Fibroblast of lung (primary cell): ENCODE data around the gene ALS2CL. TPM values are rescaled to one million over a fixed set of nuclear protein-coding genes. Genes with fewer than 3 reads are reported as not detected.
A peak's percentile ranks its signal among the peaks of the same experiment; 100 is the strongest.

Experiments used
- DNase-seq, 2 donors: peaks; one replicate each; pipeline versions ENCODE4 v3.0.0 to v3.0.0-alpha.2; 2010; ENCODE audit warnings: low read depth in 2 of 2
- H2AFZ ChIP-seq: 2 replicates; pipeline ENCODE4 v1.5.1; 2012; ENCODE audit warnings: low read length, control low read depth, inconsistent platforms
- H3K27ac ChIP-seq: 2 replicates; pipeline ENCODE4 v1.5.1; 2011; ENCODE audit warnings: low read length, control low read depth; ENCODE audit not compliant: insufficient read depth
- H3K27me3 ChIP-seq: 2 replicates; pipeline ENCODE4 v1.5.1; 2011; ENCODE audit warnings: mild to moderate bottlenecking, low read length; ENCODE audit not compliant: control insufficient read depth, insufficient read depth
- H3K36me3 ChIP-seq: 2 replicates; pipeline ENCODE4 v1.5.1; 2011; ENCODE audit warnings: low read length; ENCODE audit not compliant: control insufficient read depth, insufficient read depth
- H3K4me1 ChIP-seq: 2 replicates; pipeline ENCODE4 v1.5.1; 2011; ENCODE audit warnings: low read length; ENCODE audit not compliant: control insufficient read depth, insufficient read depth; ENCODE audit errors: extremely low read depth
- H3K4me2 ChIP-seq: 2 replicates; pipeline ENCODE4 v1.5.1; 2011; ENCODE audit warnings: low read length, control low read depth; ENCODE audit not compliant: insufficient read depth; ENCODE audit errors: extremely low read depth
- H3K4me3 ChIP-seq, 4 experiments: fragments of 200-600 bp in 1 of 4; sonication (generic) in 1 of 4; replicated peaks in 1 of 4; 2 replicates each; pipeline ENCODE4 v1.5.1; 2011 to 2016; ENCODE audit warnings: low read length in 4 of 4, low read depth in 3 of 4, mild to moderate bottlenecking in 3 of 4, control low read depth in 2 of 4, inconsistent platforms in 1 of 4, mixed read lengths in 1 of 4; ENCODE audit not compliant: insufficient read depth in 1 of 4; ENCODE audit errors: control extremely low read depth in 1 of 4
- H3K79me2 ChIP-seq: 2 replicates; pipeline ENCODE4 v1.5.1; 2012; ENCODE audit warnings: mild to moderate bottlenecking, low read length, inconsistent platforms; ENCODE audit not compliant: control insufficient read depth, insufficient read depth
- H3K9ac ChIP-seq: 2 replicates; pipeline ENCODE4 v1.5.1; 2011; ENCODE audit warnings: mild to moderate bottlenecking, low read length, control low read depth; ENCODE audit not compliant: insufficient read depth
- H3K9me3 ChIP-seq: 2 replicates; pipeline ENCODE4 v1.5.1; 2012; ENCODE audit warnings: low read depth, low read length; ENCODE audit not compliant: control insufficient read depth, insufficient read depth
- H4K20me1 ChIP-seq: 2 replicates; pipeline ENCODE4 v1.5.1; 2011; ENCODE audit warnings: low read length; ENCODE audit not compliant: control insufficient read depth, insufficient read depth; ENCODE audit errors: extremely low read depth
- CTCF ChIP-seq, 2 donors: IDR thresholded peaks in 1 of 2; conservative IDR thresholded peaks in 1 of 2; 1 replicate in 1 of 2; 2 replicates in 1 of 2; pipeline ENCODE4 v1.5.1; 2011 to 2012; ENCODE audit warnings: low read length in 2 of 2, control low read depth in 1 of 2, inconsistent platforms in 1 of 2, low read depth in 1 of 2, mild to moderate bottlenecking in 1 of 2
- EZH2 ChIP-seq: IDR thresholded peaks from 2 replicates; pipeline ENCODE4 v1.5.1; 2012; ENCODE audit warnings: low read length, control low read depth, mild to moderate bottlenecking; ENCODE audit errors: missing control alignments
- polyA plus RNA-seq, 2 donors: library from polyadenylated mRNA; depleted of rRNA in 1 of 2; stranded (reverse) in 1 of 2; unstranded in 1 of 2; fragments of >200 nt; gene quantifications; 2 replicates each; pipeline ENCODE4 v1.2.1, GENCODE V29; 2011 to 2012; ENCODE audit warnings: missing spikeins in 1 of 2
- total RNA-seq: library from RNA; depleted of rRNA; stranded (reverse); fragments of >200 nt; gene quantifications from 2 replicates; pipeline ENCODE4 v1.2.1, GENCODE V29; 2014

ALS2CL gene
- total and polyA plus RNA-seq, 2 donors (not counting 1 experiment from before 2014, with no cell fraction given): 4.4 to 19.7 TPM

DNA sequence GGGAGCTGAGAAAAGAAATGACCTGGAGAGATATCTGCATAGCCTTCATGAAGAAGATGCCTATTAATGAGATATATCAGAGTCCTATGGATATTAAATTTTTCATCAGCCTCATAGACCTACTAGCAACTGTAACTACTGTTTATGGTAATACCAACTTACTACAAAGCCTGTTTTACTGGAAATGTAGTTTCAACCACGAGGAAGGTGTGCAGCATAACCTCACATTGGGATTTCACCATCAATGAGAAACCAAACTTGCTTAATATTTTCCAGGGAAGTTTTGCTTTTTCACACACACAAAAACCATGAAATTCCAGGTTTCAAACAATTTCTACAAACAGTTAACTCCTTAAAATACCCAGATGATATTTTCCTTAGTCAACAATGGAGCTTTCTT lies 49.8 kb downstream of the ALS2CL start:
- Histone ChIP-seq H3K4me2 (no peak overlapping the region), H4K20me1 (no peaks in the 10 kb centered on the region), H3K9me3 (no peaks in the 10 kb centered on the region), H3K36me3 (no peaks in the 10 kb centered on the region), H3K79me2 (no peaks in the 10 kb centered on the region), H3K4me3 (no peak overlapping the region), H2AFZ (no peak overlapping the region), H3K27me3 (no peaks in the 10 kb centered on the region), H3K9ac (no peak overlapping the region), H3K27ac (no peak overlapping the region), H3K4me1 (peaks cover 8% of the 10 kb centered on the region)
- DNase-seq: no peak
- TF ChIP-seq CTCF (conservative IDR thresholded peaks at IDR 0.05 in 1 of 2, IDR thresholded peaks at IDR 0.05 in 1 of 2; ENCODE audit: low read depth in 1 of 2, low read length in 2 of 2): no peak
- TF ChIP-seq EZH2: no peak

DNA sequence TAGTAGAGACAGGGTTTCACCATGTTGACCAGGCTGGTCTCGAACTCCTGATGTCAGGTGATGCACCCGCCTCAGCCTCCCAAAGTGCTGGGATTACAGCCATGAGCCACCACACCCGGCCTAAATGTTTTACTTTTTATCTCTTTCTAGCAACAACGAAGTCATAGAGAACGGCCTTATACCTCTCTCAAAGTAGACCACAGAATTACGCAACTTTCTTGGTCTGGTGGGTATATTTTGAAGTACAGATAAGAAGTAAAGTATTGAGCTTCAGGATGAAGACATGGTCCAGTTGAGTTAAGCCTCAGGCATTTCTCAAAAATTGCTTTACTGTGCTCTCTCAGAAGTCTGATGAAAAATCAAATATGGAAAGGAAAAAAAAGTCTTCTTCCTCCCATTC lies 50.5 kb downstream of the ALS2CL start:
- Histone ChIP-seq H3K79me2 (no peaks in the 10 kb centered on the region), H2AFZ (no peak overlapping the region), H3K9me3 (no peaks in the 10 kb centered on the region), H3K27me3 (no peaks in the 10 kb centered on the region), H3K9ac (no peak overlapping the region), H3K4me3 (no peak overlapping the region), H3K4me1 (peaks cover 8% of the 10 kb centered on the region), H3K4me2 (no peak overlapping the region), H4K20me1 (no peaks in the 10 kb centered on the region), H3K36me3 (no peaks in the 10 kb centered on the region), H3K27ac (no peak overlapping the region)
- peak in 1 of 2 donors; percentile 6 for DNase-seq
- no peak for TF ChIP-seq EZH2
- no peak for TF ChIP-seq CTCF (conservative IDR thresholded peaks at IDR 0.05 in 1 of 2, IDR thresholded peaks at IDR 0.05 in 1 of 2; ENCODE audit: low read depth in 1 of 2, low read length in 2 of 2)

DNA sequence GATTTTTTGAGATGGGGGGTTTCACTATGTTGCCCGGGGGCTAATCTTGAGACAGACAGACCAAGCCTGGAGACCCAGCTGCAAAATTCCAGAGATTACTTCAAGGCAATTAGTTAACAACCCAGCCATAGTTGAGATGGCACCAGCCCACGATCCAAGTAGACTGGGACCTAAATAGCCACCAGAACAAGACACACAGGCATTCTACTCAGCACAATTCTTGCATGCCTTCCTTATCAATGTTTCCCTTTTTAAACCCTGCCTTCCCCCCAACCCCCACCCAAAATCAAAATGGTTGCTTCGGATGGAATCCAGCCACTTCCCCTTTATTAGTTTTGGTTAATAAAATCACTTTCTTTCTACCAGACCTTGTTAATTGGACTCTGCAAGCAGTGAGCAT lies 52.6 kb downstream of the ALS2CL start:
- Histone ChIP-seq H2AFZ (no peak overlapping the region), H3K9ac (no peak overlapping the region), H3K36me3 (no peaks in the 10 kb centered on the region), H3K4me2 (no peak overlapping the region), H3K27me3 (no peaks in the 10 kb centered on the region), H3K27ac (no peak overlapping the region), H3K4me3 (no peak overlapping the region), H4K20me1 (no peaks in the 10 kb centered on the region), H3K4me1 (no peaks in the 10 kb centered on the region), H3K9me3 (no peaks in the 10 kb centered on the region), H3K79me2 (no peaks in the 10 kb centered on the region)
- TF ChIP-seq CTCF (conservative IDR thresholded peaks at IDR 0.05 in 1 of 2, IDR thresholded peaks at IDR 0.05 in 1 of 2; ENCODE audit: low read depth in 1 of 2, low read length in 2 of 2): no peak
- TF ChIP-seq EZH2: no peak
- no peak for DNase-seq
